M059J (cell line): ENCODE data around the gene EMILIN2. TPM values are rescaled to one million over a fixed set of nuclear protein-coding genes. Genes with fewer than 3 reads are reported as not detected.

ENCODE experiments used
- DNase-seq: peaks from one replicate; pipeline ENCODE4 v3.0.0-alpha.2; 2012; ENCODE audit warnings: low read depth
- total RNA-seq: library from RNA; depleted of rRNA; stranded (reverse); fragments of >200 nt; shearing (Covaris generic); gene quantifications from 2 replicates; pipeline ENCODE4 v1.2.3, GENCODE V29; 2014; rRNA removed

The EMILIN2 gene
- total RNA-seq, 1 experiment from 2014 or later, result 2.8 TPM

- no peak for DNase-seq
These were observed 108.3 kb downstream of the EMILIN2 start for GRCh38 chr18:2954869-2955645.

- DNase-seq, result no peak
These were observed 109.2 kb downstream of the EMILIN2 start for GRCh38 chr18:2956056-2956455.

DNA sequence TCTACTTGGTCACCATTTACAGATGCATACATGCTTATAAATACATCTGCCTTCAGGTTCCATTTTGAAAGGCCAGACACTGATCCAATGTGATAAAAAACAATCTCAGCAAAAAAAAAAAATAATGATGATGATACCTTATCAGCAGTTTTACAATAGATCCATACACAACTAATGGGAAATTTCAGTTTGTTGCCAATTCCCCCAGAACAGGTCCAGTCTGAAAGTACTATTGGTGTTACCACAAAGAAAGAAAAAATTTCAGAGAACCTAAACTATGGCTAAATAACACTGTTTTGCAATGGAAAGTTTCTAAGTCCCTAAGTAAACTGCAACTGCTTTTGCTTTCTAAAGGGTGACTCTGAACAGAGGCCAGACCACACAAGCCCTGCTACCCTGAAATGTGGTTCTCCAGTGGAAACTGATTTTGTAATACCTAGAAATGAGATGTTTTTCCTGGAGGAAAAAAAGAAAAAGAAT, 112.1 kb downstream of the EMILIN2 start:
- no peak for DNase-seq

DNA sequence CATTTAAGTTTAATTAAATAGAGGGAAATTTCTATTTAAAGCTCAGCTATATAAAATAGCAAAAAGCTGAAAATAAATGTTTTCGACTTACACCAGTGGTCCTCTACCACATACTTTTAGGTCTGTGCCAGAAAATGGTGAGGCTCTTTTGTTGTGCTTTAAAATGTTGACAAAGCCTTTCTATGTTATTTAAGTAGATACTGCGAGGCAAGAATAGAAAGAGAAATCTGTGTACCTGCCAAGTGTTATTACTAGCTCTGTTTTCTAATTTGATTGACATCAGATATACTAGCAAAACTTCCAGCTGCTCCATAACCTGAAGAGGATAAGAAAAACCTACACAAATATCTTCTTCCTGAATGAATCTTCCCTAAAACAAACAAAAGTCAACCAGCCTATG, 112.5 kb downstream of the EMILIN2 start:
- no peak for DNase-seq

DNA sequence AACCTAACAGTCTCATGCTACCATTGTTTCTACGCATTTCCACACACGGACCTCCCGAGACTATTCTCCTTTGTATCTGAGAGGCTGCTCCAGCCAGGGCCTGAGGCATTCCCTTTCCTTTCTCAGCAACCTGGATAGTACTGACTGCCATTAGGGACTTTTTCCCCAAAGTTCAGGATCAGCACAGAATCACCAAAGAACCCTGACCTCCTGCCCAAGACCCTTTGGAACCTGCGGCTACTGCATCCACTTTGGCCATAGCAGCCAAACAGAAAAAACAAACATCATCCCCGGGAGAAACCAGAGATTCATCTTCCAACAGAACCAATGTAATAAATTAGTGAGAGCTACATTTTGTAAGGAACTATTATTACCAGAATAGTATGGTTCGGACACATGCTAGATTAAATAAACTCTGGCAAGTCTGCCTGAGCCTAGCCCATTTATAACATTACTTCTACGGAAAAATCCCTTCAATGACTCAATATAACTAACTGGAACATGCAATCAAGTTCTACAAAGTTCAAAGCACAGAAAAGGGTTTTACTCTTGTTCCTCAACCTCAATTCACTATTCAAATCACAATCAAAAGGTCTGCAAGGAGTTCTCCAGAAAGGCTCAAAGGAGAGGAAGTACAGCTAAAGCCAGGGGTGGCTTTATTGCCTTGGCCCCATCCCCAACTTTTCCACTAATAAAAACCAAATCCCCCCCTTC, 114.3 kb downstream of the EMILIN2 start:
- no peak for DNase-seq

DNA sequence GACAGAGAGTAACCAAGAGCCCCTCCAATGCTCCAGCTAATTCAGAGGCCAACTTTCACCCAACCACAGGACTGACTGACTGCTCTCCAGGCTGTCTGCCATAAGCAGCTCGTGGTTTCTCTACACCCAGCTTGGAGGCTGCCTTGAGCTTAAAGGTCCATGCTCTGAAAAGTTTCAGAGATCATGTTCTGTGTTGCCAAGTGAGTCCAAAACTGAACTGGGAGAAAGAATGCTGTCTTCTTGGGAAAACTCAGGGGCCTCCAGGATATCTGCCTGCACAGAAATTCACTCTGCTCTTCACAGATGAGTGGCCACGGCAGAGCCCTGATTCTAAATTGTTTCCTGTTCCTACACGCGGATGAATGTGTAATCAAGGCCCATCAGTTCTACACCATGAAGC, 115.0 kb downstream of the EMILIN2 start:
- peak; percentile 49 for DNase-seq

- DNase-seq, result no peak
These were observed 116.2 kb downstream of the EMILIN2 start for GRCh38 chr18:2963048-2963447.

DNA sequence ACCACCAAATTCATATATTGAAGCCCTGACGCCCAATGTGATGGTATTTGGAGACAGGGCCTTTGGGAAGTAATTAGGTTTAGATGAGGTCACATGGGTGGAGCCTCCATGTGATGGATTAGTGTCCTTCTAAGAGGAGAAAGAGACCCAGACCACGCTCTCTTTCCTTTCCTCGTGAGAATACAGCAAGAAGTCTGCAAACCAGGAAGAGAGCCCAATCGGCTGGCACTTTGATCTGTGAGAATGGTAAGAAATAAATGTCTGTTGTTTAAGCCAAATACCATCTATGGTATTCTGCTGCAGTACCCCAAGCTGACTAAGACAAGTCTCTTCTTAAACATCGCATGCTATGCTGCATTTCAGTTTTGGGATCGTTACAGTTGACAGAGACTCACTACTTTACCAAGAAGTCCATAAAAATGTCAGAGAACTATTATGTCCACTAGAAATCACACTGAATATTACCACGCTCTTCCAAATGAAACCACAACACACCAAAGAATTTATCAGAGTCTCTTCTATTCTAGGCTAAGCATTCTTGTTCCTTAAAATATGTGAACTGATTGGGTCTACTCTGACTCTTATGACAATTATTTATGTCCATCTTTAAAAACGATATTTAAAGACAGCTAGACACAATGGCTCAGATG, 117.7 kb downstream of the EMILIN2 start:
- DNase-seq, result peak; percentile 6

Other genes with a start within 250 kb of the EMILIN2 start
- 35.4 and 38.3 TPM in 2 replicates for gene SMCHD1, start 191.3 kb upstream of the EMILIN2 start, total RNA-seq
- 29.5 and 36.2 TPM in 2 replicates for gene LPIN2, start 166.1 kb downstream of the EMILIN2 start, total RNA-seq